Measurements from ENCODE around the gene ANKRD39.

DNA sequence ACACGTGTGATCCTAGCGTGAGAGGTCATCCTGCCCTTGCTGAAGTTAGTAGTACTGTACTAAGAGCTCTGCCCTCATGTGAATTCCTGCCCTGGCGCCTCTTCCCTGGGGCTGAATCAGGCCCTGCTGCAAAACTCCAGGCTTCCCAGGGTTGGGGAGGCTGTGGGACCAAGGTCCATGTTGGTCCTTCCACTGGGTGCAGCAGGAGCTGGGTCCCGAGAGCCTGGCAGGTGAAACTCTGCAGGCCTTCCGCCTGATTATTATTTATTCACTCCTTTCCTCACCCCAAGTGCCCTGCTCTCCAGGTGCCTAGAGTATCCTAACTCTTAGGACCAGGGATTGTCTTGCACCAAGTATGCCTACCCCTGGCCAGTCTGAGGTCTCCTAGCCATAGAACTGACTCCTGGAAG lies 47.0 kb downstream of the ANKRD39 start:
- TF ChIP-seq POLR2A (IDR thresholded peaks at IDR 0.05; ENCODE audit: control extremely low read depth in 1 of 2, low read depth in 2 of 2, low read length in 2 of 2), result no peak
- no peak for TF ChIP-seq HDAC6 (IDR thresholded peaks at IDR 0.05; ENCODE audit: low read depth, low read length)
- no peak for TF ChIP-seq EP300 (IDR thresholded peaks at IDR 0.05; ENCODE audit: borderline replicate concordance in 1 of 2, low read depth in 2 of 2, low read length in 2 of 2)
- TF ChIP-seq, protein P1, sequence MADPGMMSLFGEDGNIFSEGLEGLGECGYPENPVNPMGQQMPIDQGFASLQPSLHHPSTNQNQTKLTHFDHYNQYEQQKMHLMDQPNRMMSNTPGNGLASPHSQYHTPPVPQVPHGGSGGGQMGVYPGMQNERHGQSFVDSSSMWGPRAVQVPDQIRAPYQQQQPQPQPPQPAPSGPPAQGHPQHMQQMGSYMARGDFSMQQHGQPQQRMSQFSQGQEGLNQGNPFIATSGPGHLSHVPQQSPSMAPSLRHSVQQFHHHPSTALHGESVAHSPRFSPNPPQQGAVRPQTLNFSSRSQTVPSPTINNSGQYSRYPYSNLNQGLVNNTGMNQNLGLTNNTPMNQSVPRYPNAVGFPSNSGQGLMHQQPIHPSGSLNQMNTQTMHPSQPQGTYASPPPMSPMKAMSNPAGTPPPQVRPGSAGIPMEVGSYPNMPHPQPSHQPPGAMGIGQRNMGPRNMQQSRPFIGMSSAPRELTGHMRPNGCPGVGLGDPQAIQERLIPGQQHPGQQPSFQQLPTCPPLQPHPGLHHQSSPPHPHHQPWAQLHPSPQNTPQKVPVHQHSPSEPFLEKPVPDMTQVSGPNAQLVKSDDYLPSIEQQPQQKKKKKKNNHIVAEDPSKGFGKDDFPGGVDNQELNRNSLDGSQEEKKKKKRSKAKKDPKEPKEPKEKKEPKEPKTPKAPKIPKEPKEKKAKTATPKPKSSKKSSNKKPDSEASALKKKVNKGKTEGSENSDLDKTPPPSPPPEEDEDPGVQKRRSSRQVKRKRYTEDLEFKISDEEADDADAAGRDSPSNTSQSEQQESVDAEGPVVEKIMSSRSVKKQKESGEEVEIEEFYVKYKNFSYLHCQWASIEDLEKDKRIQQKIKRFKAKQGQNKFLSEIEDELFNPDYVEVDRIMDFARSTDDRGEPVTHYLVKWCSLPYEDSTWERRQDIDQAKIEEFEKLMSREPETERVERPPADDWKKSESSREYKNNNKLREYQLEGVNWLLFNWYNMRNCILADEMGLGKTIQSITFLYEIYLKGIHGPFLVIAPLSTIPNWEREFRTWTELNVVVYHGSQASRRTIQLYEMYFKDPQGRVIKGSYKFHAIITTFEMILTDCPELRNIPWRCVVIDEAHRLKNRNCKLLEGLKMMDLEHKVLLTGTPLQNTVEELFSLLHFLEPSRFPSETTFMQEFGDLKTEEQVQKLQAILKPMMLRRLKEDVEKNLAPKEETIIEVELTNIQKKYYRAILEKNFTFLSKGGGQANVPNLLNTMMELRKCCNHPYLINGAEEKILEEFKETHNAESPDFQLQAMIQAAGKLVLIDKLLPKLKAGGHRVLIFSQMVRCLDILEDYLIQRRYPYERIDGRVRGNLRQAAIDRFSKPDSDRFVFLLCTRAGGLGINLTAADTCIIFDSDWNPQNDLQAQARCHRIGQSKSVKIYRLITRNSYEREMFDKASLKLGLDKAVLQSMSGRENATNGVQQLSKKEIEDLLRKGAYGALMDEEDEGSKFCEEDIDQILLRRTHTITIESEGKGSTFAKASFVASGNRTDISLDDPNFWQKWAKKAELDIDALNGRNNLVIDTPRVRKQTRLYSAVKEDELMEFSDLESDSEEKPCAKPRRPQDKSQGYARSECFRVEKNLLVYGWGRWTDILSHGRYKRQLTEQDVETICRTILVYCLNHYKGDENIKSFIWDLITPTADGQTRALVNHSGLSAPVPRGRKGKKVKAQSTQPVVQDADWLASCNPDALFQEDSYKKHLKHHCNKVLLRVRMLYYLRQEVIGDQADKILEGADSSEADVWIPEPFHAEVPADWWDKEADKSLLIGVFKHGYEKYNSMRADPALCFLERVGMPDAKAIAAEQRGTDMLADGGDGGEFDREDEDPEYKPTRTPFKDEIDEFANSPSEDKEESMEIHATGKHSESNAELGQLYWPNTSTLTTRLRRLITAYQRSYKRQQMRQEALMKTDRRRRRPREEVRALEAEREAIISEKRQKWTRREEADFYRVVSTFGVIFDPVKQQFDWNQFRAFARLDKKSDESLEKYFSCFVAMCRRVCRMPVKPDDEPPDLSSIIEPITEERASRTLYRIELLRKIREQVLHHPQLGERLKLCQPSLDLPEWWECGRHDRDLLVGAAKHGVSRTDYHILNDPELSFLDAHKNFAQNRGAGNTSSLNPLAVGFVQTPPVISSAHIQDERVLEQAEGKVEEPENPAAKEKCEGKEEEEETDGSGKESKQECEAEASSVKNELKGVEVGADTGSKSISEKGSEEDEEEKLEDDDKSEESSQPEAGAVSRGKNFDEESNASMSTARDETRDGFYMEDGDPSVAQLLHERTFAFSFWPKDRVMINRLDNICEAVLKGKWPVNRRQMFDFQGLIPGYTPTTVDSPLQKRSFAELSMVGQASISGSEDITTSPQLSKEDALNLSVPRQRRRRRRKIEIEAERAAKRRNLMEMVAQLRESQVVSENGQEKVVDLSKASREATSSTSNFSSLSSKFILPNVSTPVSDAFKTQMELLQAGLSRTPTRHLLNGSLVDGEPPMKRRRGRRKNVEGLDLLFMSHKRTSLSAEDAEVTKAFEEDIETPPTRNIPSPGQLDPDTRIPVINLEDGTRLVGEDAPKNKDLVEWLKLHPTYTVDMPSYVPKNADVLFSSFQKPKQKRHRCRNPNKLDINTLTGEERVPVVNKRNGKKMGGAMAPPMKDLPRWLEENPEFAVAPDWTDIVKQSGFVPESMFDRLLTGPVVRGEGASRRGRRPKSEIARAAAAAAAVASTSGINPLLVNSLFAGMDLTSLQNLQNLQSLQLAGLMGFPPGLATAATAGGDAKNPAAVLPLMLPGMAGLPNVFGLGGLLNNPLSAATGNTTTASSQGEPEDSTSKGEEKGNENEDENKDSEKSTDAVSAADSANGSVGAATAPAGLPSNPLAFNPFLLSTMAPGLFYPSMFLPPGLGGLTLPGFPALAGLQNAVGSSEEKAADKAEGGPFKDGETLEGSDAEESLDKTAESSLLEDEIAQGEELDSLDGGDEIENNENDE (IDR thresholded peaks at IDR 0.05; ENCODE audit: insufficient replicate concordance, low read length), result no peak
- TF ChIP-seq, protein P2, sequence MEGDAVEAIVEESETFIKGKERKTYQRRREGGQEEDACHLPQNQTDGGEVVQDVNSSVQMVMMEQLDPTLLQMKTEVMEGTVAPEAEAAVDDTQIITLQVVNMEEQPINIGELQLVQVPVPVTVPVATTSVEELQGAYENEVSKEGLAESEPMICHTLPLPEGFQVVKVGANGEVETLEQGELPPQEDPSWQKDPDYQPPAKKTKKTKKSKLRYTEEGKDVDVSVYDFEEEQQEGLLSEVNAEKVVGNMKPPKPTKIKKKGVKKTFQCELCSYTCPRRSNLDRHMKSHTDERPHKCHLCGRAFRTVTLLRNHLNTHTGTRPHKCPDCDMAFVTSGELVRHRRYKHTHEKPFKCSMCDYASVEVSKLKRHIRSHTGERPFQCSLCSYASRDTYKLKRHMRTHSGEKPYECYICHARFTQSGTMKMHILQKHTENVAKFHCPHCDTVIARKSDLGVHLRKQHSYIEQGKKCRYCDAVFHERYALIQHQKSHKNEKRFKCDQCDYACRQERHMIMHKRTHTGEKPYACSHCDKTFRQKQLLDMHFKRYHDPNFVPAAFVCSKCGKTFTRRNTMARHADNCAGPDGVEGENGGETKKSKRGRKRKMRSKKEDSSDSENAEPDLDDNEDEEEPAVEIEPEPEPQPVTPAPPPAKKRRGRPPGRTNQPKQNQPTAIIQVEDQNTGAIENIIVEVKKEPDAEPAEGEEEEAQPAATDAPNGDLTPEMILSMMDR (IDR thresholded peaks at IDR 0.05; ENCODE audit: control extremely low read depth in 1 of 3, insufficient read depth in 1 of 3, low read depth in 1 of 3, low read length in 3 of 3), result no peak
- TF ChIP-seq SAP30 (IDR thresholded peaks at IDR 0.05; ENCODE audit: insufficient read depth, insufficient replicate concordance, low read length), result no peak

Data from H1 (cell line).